Activated T-cell treated with anti-CD3 and anti-CD28 coated beads, Interleukin-2, amount 50 U/mL, for 4 hours (primary cell): ENCODE data around the gene GOLGA8F. TPM values are rescaled to one million over a fixed set of nuclear protein-coding genes. Genes with fewer than 3 reads are reported as not detected.
"Not testable (repeated sequence)": the region's sequence is repeated elsewhere in the genome, so short reads cannot be mapped to it uniquely, and the experiment has no call there.

Experiments used
- ATAC-seq, 2 donors: fragments of 200-7000 bp; cut with Tn5 transposase; one replicate each; pipeline ENCODE4 v1.10.0; 2021
- DNase-seq: peaks from one replicate; pipeline ENCODE4 v3.0.0-alpha.2; 2020
- H3K27me3 Mint-ChIP-seq: one replicate; pipeline ENCODE4 v1.8.0; 2021; ENCODE audit warnings: low read depth, mixed read lengths
- H3K36me3 Mint-ChIP-seq: one replicate; pipeline ENCODE4 v1.8.0; 2022; ENCODE audit warnings: mixed read lengths; ENCODE audit not compliant: insufficient read depth
- H3K4me1 Mint-ChIP-seq: one replicate; pipeline ENCODE4 v1.8.0; 2021; ENCODE audit warnings: low read depth, mixed read lengths
- H3K4me3 Mint-ChIP-seq: one replicate; pipeline ENCODE4 v1.8.0; 2021; ENCODE audit warnings: mild to moderate bottlenecking, moderate library complexity, mixed read lengths
- H3K9me3 Mint-ChIP-seq: one replicate; pipeline ENCODE4 v1.8.0; 2021; ENCODE audit warnings: mixed read lengths
- total RNA-seq, 3 donors: library from RNA; stranded (reverse); gene quantifications; one replicate each; pipeline ENCODE4 v1.2.1, GENCODE V29; 2021

Gene GOLGA8F, protein sequence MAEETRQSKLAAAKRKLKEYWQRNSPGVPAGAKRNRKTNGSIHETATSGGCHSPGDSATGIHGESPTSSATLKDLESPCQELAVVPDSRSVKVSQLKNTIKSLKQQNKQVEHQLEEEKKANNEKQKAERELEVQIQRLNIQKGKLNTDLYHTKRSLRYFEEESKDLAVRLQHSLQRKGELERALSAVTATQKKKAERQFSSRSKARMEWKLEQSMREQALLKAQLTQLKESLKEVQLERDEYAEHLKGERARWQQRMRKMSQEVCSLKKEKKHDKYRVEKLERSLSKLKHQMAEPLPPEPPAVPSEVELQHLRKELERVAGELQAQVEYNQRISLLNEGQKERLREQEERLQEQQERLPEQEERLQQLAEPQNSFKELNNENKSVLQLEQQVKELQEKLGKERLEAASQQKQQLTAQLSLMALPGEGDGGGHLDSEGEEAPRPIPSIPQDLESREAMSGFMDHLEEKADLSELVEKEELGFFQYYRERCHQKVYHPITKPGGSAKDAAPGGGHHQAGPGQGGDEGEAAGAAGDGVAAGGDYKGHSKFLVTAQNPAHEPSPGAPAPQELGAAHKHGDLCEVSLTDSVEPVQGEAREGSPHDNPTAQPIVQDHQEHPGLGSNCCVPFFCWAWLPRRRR
- not detected for total RNA-seq

GRCh38 chr15:28378364-28378763 lies at the start of gene GOLGA8F:
GOLGA8F (plus strand) TSS chr15:28378664; CDS start chr15:28378762, 98 bp downstream.
- H3K4me3 Mint-ChIP-seq = not testable (repeated sequence)

GRCh38 chr15:28357984-28358383 lies 20.5 kb upstream of the GOLGA8F start, which contains the start of gene GOLGA6L24:
GOLGA6L24 (minus strand) TSS chr15:28358084; CDS start chr15:28358023, 61 bp downstream.
- DNase-seq, ATAC-seq, H3K27me3 Mint-ChIP-seq, H3K4me3 Mint-ChIP-seq, H3K9me3 Mint-ChIP-seq, H3K36me3 Mint-ChIP-seq, H3K4me1 Mint-ChIP-seq: not testable (repeated sequence)

More at GRCh38 chr15:28378364-28378763, at the start of gene GOLGA8F:
- ATAC-seq, H3K36me3 Mint-ChIP-seq, H3K4me1 Mint-ChIP-seq, DNase-seq, H3K9me3 Mint-ChIP-seq, H3K27me3 Mint-ChIP-seq: not testable (repeated sequence)

DNA sequence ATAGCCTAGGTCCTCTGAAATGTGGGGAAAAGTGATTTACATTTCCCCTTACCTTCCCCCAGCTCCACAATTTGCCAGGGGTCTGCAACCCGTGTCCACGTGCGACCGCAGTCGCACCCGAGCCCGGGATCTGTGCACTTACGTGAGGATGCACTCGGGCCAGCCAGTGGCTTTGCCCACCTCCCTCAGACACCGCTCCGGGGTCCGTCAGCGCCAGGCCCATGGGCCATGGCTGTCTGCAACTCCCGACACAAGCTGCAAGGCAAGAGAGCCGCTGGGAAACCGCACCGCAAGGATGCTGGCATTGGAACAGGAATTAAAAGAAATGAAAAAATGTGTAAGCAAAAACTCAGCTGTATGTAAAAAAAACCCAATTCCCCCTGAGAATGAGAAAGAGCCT lies 13.0 kb upstream of the GOLGA8F start:
- H3K9me3 Mint-ChIP-seq, H3K27me3 Mint-ChIP-seq, DNase-seq, H3K36me3 Mint-ChIP-seq, ATAC-seq, H3K4me1 Mint-ChIP-seq, H3K4me3 Mint-ChIP-seq: not testable (repeated sequence)

- not testable (repeated sequence) for DNase-seq, ATAC-seq, H3K4me3 Mint-ChIP-seq, H3K36me3 Mint-ChIP-seq, H3K4me1 Mint-ChIP-seq, H3K9me3 Mint-ChIP-seq, H3K27me3 Mint-ChIP-seq
These were observed 1.6 kb downstream of the GOLGA8F start for GRCh38 chr15:28380053-28380452.

DNA sequence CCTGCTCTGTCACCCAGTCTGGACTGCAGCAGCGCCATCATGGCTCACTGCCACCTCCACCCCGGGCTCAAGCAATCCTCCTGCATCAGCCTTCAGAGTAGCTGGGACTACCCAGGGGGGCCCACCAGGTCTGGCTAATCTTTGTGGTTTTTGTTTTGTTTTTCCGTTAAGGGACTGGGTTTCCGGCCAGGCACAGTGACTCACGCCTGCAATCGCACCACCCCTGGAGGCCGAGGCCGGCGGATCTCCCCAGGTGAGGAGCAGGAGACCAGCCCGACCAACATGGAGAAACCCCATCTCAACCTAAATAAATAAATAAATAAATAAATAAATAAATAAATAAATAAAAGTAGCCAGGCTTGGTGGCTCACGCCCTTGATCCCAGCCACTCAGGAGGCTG lies 17.6 kb downstream of the GOLGA8F start:
- not testable (repeated sequence) for H3K27me3 Mint-ChIP-seq, H3K36me3 Mint-ChIP-seq, H3K9me3 Mint-ChIP-seq, H3K4me1 Mint-ChIP-seq, ATAC-seq, H3K4me3 Mint-ChIP-seq, DNase-seq

- not testable (repeated sequence) for H3K36me3 Mint-ChIP-seq, H3K9me3 Mint-ChIP-seq, H3K27me3 Mint-ChIP-seq, DNase-seq, H3K4me1 Mint-ChIP-seq, H3K4me3 Mint-ChIP-seq
- peak in 1 of 2 donors; percentile 34 for ATAC-seq
These were observed 24.4 kb downstream of the GOLGA8F start for GRCh38 chr15:28402774-28403435.

GRCh38 chr15:28420470-28420869 lies 42.0 kb downstream of the GOLGA8F start:
- DNase-seq, H3K4me3 Mint-ChIP-seq, H3K27me3 Mint-ChIP-seq, H3K9me3 Mint-ChIP-seq, H3K36me3 Mint-ChIP-seq, H3K4me1 Mint-ChIP-seq, ATAC-seq: not testable (repeated sequence)

DNA sequence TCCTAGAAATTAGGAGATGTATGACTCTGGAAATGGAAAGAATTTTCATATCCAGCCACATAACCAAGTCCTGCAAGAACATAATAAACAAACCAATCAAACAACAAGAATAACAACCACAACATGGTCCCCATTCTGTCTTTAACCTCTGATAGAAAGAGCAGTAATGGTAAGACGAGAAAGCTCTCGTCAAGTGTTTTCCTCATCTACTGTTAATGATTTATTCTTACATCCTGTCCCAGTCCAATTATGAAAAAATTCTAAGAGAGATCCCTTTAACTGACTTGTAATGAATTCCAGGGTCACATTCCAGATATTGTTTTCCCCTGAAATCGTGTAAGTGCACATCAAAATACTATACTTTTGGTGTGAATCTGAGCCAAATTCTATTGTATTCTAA lies 57.1 kb downstream of the GOLGA8F start:
- ATAC-seq, H3K4me3 Mint-ChIP-seq, H3K9me3 Mint-ChIP-seq, H3K36me3 Mint-ChIP-seq, H3K27me3 Mint-ChIP-seq, DNase-seq, H3K4me1 Mint-ChIP-seq: not testable (repeated sequence)

Other genes starting within 250 kb of the GOLGA8F start
- gene HERC2, start 56.5 kb upstream of the GOLGA8F start, total RNA-seq = 10 to 100 TPM; 20.3 to 27.8 (median 23.5) TPM
- not detected for gene GOLGA6L24, start 20.6 kb upstream of the GOLGA8F start, total RNA-seq
- gene GOLGA8G, start 154.3 kb downstream of the GOLGA8F start, total RNA-seq = not detected
- not detected for gene GOLGA6L25, start 174.9 kb downstream of the GOLGA8F start, total RNA-seq